ENCODE measurements around the gene MOCS1.

DNA sequence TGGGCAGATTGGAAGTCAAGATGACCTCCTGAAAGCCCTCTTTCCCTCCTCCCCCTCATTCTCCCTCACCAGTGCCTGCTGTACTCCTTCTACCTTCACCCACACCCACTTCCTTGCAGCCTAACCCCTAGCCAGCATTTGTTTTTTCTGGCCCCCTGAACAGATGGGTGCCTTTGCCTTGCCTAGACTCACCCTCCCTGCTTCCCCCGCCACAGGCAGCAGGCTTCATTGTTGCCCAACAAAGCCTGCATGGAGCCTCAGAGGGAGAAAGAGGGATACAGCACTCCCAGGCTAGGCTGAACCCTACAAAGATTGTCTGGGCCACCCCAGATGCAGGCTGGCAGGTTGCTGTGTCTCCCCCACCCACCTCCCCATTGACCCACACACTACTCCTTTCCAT, 2.7 kb downstream of the MOCS1 start:
- no peak for TF ChIP-seq CTCF (conservative IDR thresholded peaks at IDR 0.05)
- no peak for TF ChIP-seq EZH2 (IDR thresholded peaks at IDR 0.05; ENCODE audit: low read depth)
